HG03442 (cell line): ENCODE data around the gene ICE2.

Source experiments
- ATAC-seq: cut with Tn5 transposase; IDR thresholded peaks from one replicate; pipeline ENCODE4 v1.9.1; 2021; ENCODE audit warnings: mild to moderate bottlenecking, moderate library complexity; ENCODE audit not compliant: unreplicated experiment

ICE2 gene

DNA sequence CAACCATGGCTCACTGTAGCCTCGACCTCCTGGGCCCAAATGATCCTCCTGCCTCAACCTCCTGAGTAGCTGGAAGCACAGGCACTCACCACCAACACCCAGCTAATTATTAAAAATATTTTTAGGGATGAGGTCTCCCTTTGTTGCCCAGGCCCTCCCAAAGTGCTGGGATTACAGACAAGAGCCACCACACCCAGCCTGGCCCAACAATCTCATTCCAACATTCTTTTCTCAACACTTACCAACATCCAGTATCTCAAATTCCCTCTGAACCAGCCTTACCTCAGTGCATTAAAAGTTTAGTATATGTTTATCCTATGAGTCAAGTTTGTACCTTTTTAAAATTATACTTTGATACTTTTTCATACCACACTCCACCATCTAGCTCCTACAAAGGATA is 106.2 kb downstream of the ICE2 start:
- no peak for ATAC-seq

DNA sequence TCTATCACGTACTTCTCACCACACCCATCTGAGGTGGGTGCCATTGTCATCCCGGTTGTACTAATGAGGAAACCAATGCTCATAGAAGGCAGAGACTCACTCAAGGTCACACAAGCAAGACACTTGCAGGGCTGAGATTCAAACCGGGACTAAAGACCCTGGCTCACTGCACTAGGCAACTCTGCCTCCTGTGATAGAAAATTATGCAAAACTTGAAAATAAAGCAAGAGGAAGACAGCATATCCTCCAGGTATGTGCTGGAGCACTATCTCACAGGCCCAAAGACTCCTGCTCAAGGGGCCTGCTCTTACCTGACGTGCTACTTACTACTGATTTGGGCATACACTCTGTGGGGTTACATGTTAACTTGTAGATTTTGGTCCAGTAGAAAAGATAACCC is 106.7 kb downstream of the ICE2 start:
- ATAC-seq: no peak

DNA sequence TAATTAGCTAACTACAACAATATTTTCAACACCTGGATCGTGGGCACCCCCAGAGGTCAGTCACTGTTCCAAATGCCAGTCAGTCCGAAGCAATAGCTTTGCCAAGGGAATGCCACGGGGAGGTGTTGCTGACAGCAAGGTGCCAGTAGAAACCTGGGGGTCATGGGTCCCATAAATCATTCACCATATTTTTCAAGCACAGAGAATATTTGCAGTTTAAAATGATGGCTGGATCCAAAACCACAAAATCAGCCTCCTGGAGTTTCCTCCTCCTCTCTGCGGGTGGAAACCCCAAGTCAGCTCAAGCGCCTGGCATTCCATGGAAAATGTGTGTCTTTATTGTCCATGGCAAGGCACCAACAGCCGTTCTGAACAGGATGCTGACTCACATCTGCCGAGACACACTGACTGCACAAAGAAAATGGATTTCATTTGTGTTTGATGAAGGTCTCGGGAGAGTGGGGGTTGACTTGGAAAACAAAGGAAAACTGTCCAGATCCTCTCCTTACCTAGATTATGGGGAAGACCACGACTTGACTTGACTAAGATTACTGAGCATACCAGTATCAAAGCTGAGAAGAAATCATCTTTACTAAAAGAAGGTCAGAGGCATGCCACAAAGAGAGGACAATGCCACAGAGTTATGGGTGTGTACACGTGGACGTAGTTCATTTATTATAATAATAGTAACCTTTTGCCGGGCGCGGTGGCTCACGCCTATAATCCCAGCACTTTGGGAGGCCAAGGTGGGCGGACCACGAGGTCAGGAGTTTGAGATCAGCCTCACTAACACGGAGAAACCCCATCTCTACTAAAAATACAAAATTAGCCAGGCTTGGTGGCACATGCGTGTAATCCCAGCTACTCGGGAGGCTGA is 107.5 kb downstream of the ICE2 start:
- no peak for ATAC-seq

DNA sequence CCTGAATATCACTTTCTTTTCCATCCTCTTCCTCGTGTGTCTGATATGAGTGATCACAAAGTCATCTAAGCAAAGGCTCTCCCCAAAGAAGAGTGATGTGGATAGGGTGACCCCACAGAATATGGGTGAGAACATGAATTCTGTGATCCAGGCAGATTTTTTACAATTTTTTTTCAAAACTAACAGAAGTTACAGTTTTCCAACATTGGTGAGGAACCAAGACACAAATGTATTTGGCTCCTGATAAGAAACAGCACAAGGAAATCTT is 108.1 kb downstream of the ICE2 start:
- ATAC-seq: no peak

DNA sequence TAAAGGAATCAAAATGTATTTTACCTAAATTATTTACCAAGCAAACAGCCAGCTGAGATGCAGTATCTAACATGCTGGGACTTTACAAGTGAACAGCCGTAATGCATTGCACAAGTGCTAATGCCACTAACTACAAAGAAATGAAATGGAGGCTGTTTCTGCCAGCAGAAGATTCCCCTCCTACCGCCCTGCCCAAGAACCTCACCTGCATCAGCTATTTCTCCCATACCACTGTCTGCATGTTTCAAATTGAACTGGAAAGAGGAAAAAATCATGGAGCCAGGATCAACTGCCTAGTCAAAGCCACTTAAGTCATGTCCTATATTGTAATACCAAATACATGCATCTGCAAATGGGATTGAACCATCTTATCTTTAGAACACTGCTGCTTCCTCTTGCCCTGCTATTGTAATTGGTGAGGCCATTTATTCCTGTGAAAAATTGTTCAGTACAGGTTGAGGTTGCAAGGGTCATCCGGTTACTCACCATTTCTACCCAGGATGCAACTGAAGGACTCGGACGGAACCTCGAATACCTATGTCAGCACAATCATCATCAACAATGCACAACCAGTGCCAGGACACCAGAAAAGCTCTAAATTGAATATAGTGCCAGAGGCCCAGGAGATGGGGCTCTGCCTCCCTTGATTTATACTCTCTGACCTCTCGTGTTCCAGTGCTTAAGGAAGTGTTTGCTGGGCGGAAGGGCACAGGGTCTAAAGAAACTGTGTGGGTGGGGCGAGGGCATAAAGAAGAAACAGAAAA is 108.7 kb downstream of the ICE2 start:
- no peak for ATAC-seq

DNA sequence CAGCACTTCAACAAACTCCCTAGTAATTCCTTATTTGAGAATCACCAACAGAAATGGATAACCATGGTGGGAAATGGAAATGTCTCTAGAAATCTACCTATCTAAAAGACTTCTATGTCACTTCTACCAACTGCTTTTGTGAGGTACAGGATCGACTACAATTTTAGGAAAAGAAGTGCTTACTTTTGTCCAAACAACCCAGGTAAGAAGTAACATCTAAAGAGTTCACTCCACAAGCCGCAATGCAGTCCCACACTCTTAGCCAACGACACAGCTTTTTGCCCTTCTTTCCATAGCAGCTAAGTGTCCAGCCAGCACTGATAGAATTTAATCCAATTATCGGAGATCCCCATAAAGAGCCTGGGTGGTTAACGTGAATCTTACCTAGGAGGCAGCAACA is 109.2 kb downstream of the ICE2 start:
- no peak for ATAC-seq
